Heart right ventricle (tissue), 16 donors: Measurements from ENCODE around the gene RPS6KA2. TPM values are rescaled to one million over a fixed set of nuclear protein-coding genes. Genes with fewer than 3 reads are reported as not detected.

ENCODE experiments used
- ATAC-seq, 8 donors: fragments of 200-7000 bp; cut with Tn5 transposase; one replicate each; pipeline ENCODE4 v1.9.1; 2020; ENCODE audit warnings: mild to moderate bottlenecking in 8 of 8, moderate library complexity in 8 of 8, moderate number of reproducible peaks in 1 of 8
- DNase-seq, 2 donors: peaks; one replicate each; pipeline ENCODE4 v3.0.0-alpha.2; 2020
- H3K27ac ChIP-seq, 10 donors: fragments of 200-600 bp; sonication (generic) in 2 of 10; one replicate each; pipeline versions ENCODE4 v1.5.0 to v1.8.0; 2020 to 2022; ENCODE audit warnings: mild to moderate bottlenecking in 3 of 10
- H3K27me3 ChIP-seq, 7 donors: fragments of 200-600 bp; one replicate each; pipeline ENCODE4 v1.8.0; 2021 to 2022; ENCODE audit warnings: mild to moderate bottlenecking in 2 of 7
- H3K36me3 ChIP-seq, 9 donors: fragments of 200-600 bp; sonication (generic) in 1 of 9; one replicate each; pipeline versions ENCODE4 v1.5.0 to v1.8.0; 2020 to 2022; ENCODE audit warnings: mild to moderate bottlenecking in 2 of 9
- H3K4me1 ChIP-seq, 9 donors: fragments of 200-600 bp; sonication (generic) in 1 of 9; one replicate each; pipeline versions ENCODE4 v1.5.0 to v1.8.0; 2020 to 2022; ENCODE audit warnings: mild to moderate bottlenecking in 4 of 9
- H3K4me3 ChIP-seq, 10 donors: fragments of 200-600 bp; sonication (generic) in 2 of 10; one replicate each; pipeline versions ENCODE4 v1.5.0 to v1.8.0; 2020 to 2022; ENCODE audit warnings: mild to moderate bottlenecking in 7 of 10, moderate library complexity in 2 of 10
- H3K9me3 ChIP-seq, 11 donors: fragments of 200-600 bp in 10 of 11; sonication (generic) in 2 of 11; one replicate each; pipeline versions ENCODE4 v1.5.0 to v1.8.0; 2013 to 2022; ENCODE audit warnings: mild to moderate bottlenecking in 2 of 11, control low read depth in 1 of 11, moderate library complexity in 1 of 11
- WGBS, 2 donors: extraction: QIAGEN DNeasy Blood & Tissue Kit; methylation state at CpG; one replicate each; pipeline ENCODE4 v1.1.7; 2013; ENCODE audit warnings: inconsistent platforms in 1 of 2; 5-methylcytosine and 5-hydroxymethylcytosine counted together
- intact Hi-C, 10 donors: fragments of 100-400 bp; cut with DNase I; formaldehyde crosslinking; loops; one replicate each; pipeline versions ENCODE4 v1.11.1 to v1.14.2; 2022
- polyA plus RNA-seq, 2 donors: library from polyadenylated mRNA; stranded (reverse); fragments of 200-250 nt; gene quantifications; one replicate each; pipeline ENCODE4 v1.2.3, GENCODE V29; 2013
- total RNA-seq, 10 donors: library from RNA; stranded (reverse); fragmentation: NEBNext Ultra II Directional in 3 of 10; extraction: Animal tissue kit (Norgen Biotek cat#: 25700) in 3 of 10; gene quantifications; one replicate each; pipeline versions ENCODE4 v1.2.1 to v1.2.4, GENCODE V29; 2021 to 2023
- TF ChIP-seq, protein P1 (sequence below), 9 donors: fragments of 200-600 bp; sonication (generic) in 2 of 9; IDR thresholded peaks; one replicate each; pipeline versions ENCODE4 v1.5.0 to v1.8.0; 2021 to 2022; ENCODE audit warnings: antibody characterized with exemption in 9 of 9, mild to moderate bottlenecking in 5 of 9, moderate library complexity in 1 of 9
- donor health status: Arrhythmogenic right ventricular cardiomyopathy.
- donor health status: ischemic (EF 13 %, LVEDD 7.1; RV severe dilation, severe dysfunction).
- donor health status: healthy with polysubstance abuse.
- donor health status: DM: no; HTN: yes; CAD: no.
- donor health status: DM: no; HTN: no; CAD: no.
- donor health status: ischemic (EF 25% LVEDD 6.9; RV normal size, moderate dysfunction).
- donor health status: ischemic (EF 25% LVEDD 5.7; RV mildly dilated, moderate dysfunction).
- donor health status: healthy.
- donor health status: DM: yes; HTN: yes; CAD: no.
- donor health status: Ischemic cardiomyopathy.
- donor health status: ischemic (EF 35%, LVEDD 5.7; RV mildly dilated, moderate dysfunction).
- donor health status: nonischemic (EF 11% LVEDD 7.7; RV severe dilation, severe dysfunction).
- donor health status: DM: yes; HTN: yes; CAD: no.
- donor health status: PGD.
- donor health status: ischemic (EF 29% LVEDD 5.4; RV normal size, mild dysfunction).
- donor health status: nonischemic (EF 23%, LVEDD 6.1; RV moderate dilation, normal function).

RPS6KA2 gene
- total and polyA plus RNA-seq, 12 donors: 20.3 to 91.4 (median 73.7) TPM

DNA sequence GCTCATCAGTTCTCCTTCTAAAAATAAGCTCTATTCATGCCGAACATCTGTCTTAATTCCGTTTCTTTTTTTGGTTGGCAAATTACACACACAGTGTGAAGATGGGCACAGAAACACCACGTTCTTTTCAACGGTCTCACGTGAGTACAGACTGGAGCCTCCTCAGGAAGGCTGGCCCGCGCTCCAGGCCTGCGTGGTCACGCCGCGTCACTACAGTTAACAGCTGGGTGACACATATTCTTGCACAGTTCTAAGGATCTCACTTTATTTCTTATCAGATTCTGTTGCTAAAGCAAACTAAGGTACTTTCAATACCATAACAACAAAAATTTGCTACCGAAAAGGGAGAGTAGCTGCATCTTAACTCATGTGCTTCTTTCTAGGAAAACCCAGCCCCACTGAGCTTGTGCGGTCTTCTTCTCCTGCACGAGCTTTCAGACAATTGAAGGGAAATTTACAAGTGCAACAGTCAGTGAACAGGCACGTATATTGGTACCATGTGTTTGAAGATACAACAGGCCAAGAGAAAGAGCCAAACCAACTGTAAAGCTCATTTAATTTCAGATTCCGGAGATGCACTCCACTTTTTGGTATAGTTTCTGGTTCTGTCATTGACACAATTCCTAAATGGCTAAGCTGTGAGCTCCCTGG is 188.7 kb downstream of the RPS6KA2 start:
- Histone ChIP-seq H3K36me3 (peaks cover 0 to 50% (median 0%) of the 10 kb centered on the region in 9 donors), H3K4me1 (peaks cover 0 to 29% (median 5%) of the 10 kb centered on the region in 9 donors), H3K27ac (no peak overlapping the region), H3K9me3 (no peaks in the 10 kb centered on the region), H3K27me3 (no peaks in the 10 kb centered on the region), H3K4me3 (no peak overlapping the region)
- TF ChIP-seq, protein P1, sequence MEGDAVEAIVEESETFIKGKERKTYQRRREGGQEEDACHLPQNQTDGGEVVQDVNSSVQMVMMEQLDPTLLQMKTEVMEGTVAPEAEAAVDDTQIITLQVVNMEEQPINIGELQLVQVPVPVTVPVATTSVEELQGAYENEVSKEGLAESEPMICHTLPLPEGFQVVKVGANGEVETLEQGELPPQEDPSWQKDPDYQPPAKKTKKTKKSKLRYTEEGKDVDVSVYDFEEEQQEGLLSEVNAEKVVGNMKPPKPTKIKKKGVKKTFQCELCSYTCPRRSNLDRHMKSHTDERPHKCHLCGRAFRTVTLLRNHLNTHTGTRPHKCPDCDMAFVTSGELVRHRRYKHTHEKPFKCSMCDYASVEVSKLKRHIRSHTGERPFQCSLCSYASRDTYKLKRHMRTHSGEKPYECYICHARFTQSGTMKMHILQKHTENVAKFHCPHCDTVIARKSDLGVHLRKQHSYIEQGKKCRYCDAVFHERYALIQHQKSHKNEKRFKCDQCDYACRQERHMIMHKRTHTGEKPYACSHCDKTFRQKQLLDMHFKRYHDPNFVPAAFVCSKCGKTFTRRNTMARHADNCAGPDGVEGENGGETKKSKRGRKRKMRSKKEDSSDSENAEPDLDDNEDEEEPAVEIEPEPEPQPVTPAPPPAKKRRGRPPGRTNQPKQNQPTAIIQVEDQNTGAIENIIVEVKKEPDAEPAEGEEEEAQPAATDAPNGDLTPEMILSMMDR (IDR thresholded peaks at IDR 0.05): no peak
- intact Hi-C loops: no loop called here
- ATAC-seq (no peak), DNase-seq (no peak)
- WGBS, 2 donors: 90 to 93% methylated on average over 16 of the region's 16 CpGs

DNA sequence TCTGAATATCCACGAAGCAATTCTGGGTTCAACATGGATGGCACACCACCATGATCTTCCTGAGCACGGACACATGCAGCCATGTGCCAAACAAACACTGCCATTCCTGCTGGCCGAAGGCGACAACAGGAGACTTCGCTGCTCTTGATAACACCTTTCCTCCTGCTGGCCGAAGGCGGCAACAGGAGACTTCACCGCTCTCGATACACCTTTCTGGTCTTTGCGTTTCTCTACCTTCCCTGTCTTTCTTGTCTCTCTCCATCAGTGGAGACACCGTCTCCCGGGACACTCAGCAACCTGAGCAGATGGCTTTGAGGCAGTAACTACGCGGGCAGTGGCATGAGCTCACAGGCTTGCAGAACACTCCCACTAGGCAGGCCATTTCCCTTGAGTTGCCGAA is 189.4 kb downstream of the RPS6KA2 start:
- no peak for ATAC-seq
- Histone ChIP-seq H3K4me1 (peaks cover 0 to 29% (median 5%) of the 10 kb centered on the region in 9 donors), H3K27me3 (no peaks in the 10 kb centered on the region), H3K36me3 (peaks cover 0 to 51% (median 0%) of the 10 kb centered on the region in 9 donors), H3K4me3 (no peak overlapping the region), H3K27ac (no peak overlapping the region), H3K9me3 (no peaks in the 10 kb centered on the region)
- 91% methylated on average over 15 of the region's 15 CpGs for WGBS, 2 donors
- intact Hi-C loops: no loop called here
- TF ChIP-seq, protein P1 (IDR thresholded peaks at IDR 0.05): no peak
- DNase-seq: no peak

DNA sequence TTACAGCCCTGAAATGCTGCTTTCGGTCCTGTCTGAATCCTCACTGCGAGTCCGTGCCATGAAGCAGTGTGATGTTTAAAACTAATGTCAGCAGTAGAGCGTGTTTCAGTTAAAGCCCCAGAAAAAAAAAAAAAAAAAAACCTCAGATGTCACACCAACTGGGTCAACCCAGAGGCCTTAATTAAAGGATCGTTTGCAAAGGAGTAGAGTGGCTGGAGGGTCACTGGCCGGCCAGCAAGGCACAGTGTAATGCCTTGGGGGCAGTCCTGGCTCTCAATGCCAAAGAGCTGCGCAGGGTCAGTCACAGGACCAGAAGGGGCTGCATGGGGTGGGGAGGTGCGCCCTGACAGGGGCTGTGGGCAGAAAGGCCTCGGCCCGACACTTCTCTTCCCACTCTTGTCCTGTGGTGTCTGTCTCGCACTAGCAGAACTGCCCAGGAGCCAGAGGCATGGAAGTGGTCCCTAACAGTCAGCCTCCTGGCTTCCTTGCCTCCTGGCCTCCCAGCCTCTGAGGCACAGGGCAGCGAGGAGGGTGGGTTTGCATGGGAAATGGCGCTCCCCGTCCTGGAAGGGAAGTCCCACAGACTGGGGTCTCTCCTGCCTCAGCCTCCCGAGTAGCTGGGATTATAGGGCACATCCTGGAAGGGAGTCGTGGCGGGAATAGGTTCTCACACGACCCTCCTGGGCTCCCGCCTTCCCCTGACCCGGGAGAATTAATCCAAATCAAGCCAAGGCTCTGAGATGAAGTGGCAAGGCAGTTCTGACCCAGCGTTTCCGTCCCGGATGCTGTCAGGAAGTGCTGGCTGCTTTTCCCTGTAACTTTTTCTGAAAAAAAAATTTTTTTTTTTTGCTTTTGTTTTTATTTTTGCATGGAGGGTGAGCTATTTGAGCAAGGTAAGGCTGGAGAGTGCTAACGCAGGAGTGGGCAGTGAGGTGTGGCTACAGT is 190.6 kb downstream of the RPS6KA2 start:
- intact Hi-C loops: no loop called here
- peaks cover 0 to 51% (median 7%) of the 10 kb centered on the region in 9 donors for H3K36me3 ChIP-seq
- 82 to 84% methylated on average over 24 of the region's 24 CpGs for WGBS, 2 donors

DNA sequence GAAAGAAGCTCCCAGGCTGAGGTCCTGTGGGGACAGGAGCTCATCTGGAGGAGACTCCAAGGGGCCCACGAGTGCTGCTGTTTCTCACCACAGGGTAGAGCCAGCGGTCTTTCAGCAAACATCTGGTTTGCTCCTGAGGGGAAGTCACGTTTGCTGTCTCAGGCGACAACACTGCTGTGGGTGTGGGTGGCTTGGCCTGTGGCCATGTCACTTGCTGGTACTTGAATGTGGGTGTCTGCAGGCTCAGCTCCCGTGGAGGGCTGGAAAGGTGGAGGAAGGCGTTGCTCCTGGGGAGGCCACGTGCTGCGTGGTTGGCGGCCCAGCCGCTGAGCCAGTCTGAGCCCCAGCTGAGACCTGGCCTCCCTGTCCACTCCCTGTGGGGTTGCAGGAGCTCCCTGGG is 191.5 kb downstream of the RPS6KA2 start:
- TF ChIP-seq, protein P1 (IDR thresholded peaks at IDR 0.05): peak in 5 of 9 donors; percentile 9 to 48 (median 24)
- DNase-seq (peak; percentile 23 to 44), ATAC-seq (peak; percentile 21 to 78 (median 56))
- H3K27ac ChIP-seq: no peak overlapping the region
- intact Hi-C loops: no loop called here
- H3K4me3 ChIP-seq: no peak overlapping the region
- H3K4me1 ChIP-seq: peaks cover 0 to 29% (median 5%) of the 10 kb centered on the region in 9 donors
- H3K9me3 ChIP-seq: no peaks in the 10 kb centered on the region
- WGBS, 2 donors: 61 to 70% methylated on average over 10 of the region's 10 CpGs
- H3K27me3 ChIP-seq: no peaks in the 10 kb centered on the region
- peaks cover 0 to 51% (median 14%) of the 10 kb centered on the region in 9 donors for H3K36me3 ChIP-seq

More for the DNA sequence above, 190.6 kb downstream of the RPS6KA2 start:
- Histone ChIP-seq H3K9me3 (no peaks in the 10 kb centered on the region), H3K27me3 (no peaks in the 10 kb centered on the region), H3K4me3 (no peak overlapping the region), H3K27ac (no peak overlapping the region), H3K4me1 (peaks cover 0 to 29% (median 5%) of the 10 kb centered on the region in 9 donors)
- no peak for DNase-seq
- TF ChIP-seq, protein P1 (IDR thresholded peaks at IDR 0.05): no peak
- ATAC-seq: no peak
